ENCODE results near the gene ZNF32. TPM values are rescaled to one million over a fixed set of nuclear protein-coding genes. Genes with fewer than 3 reads are reported as not detected.

Gene ZNF32
- total and polyA plus RNA-seq, 2 donors (not counting 1 experiment from before 2014, with no cell fraction given): 29.0 to 29.6 TPM

GRCh38 chr10:43649185-43649523, 473 bp upstream of the ZNF32 start:
- H3K4me1 ChIP-seq (ENCODE audit: control insufficient read depth in 2 of 2, insufficient read depth in 2 of 2, low read length in 2 of 2): peaks cover 7 to 13% of the 10 kb centered on the region in 2 donors
- H3K4me3 ChIP-seq (ENCODE audit: control extremely low read depth in 1 of 5, extremely low read depth in 1 of 5, insufficient read depth in 1 of 5, low read depth in 2 of 5, low read length in 4 of 5): peak overlapping the region; percentile 22 to 82 (median 63)
- Mint-ChIP-seq H3K27ac (peak overlapping the region; percentile 88), H3K9me3 (ENCODE audit: insufficient read depth) (peaks cover 10% of the 10 kb centered on the region), H3K4me3 (peak overlapping the region; percentile 98), H3K27me3 (peaks cover 14% of the 10 kb centered on the region), H3K4me1 (peaks cover 16% of the 10 kb centered on the region)
- H3K27ac ChIP-seq (ENCODE audit: low read length in 2 of 2): peak overlapping the region in 1 of 2 donors; percentile 86
- DNase-seq: no peak
- TF ChIP-seq, protein P1, sequence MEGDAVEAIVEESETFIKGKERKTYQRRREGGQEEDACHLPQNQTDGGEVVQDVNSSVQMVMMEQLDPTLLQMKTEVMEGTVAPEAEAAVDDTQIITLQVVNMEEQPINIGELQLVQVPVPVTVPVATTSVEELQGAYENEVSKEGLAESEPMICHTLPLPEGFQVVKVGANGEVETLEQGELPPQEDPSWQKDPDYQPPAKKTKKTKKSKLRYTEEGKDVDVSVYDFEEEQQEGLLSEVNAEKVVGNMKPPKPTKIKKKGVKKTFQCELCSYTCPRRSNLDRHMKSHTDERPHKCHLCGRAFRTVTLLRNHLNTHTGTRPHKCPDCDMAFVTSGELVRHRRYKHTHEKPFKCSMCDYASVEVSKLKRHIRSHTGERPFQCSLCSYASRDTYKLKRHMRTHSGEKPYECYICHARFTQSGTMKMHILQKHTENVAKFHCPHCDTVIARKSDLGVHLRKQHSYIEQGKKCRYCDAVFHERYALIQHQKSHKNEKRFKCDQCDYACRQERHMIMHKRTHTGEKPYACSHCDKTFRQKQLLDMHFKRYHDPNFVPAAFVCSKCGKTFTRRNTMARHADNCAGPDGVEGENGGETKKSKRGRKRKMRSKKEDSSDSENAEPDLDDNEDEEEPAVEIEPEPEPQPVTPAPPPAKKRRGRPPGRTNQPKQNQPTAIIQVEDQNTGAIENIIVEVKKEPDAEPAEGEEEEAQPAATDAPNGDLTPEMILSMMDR (IDR thresholded peaks at IDR 0.05): no peak
- TF ChIP-seq EZH2 (IDR thresholded peaks at IDR 0.05; ENCODE audit: borderline replicate concordance, insufficient read depth, low read depth, low read length, poor library complexity, severe bottlenecking): no peak
- intact Hi-C loops (cut with micrococcal nuclease): loop anchor here (2.0 to 10.0 kb wide), 4 partner anchors 196 to 1356 kb away; partner anchors contain the start of genes BMS1, HNRNPF and ZNF22
- H3K79me2 ChIP-seq (ENCODE audit: control insufficient read depth, insufficient read depth, low read length): peaks cover 12% of the 10 kb centered on the region
- no peaks in the 10 kb centered on the region for H4K20me1 ChIP-seq (ENCODE audit: control insufficient read depth, insufficient read depth, low read length, poor library complexity, severe bottlenecking)
- peaks cover 0 to 6% (median 0%) of the 10 kb centered on the region in 4 experiments for H3K27me3 ChIP-seq (replicated peaks in 1 of 4; ENCODE audit: control extremely low read depth in 1 of 4, control insufficient read depth in 3 of 4, insufficient read depth in 4 of 4, low read length in 3 of 4)
- WGBS (ENCODE audit: insufficient coverage): 20% methylated on average over 11 of the region's 14 CpGs
- H3K4me2 ChIP-seq (replicated peaks; ENCODE audit: low read depth, low read length, poor library complexity, severe bottlenecking): peak overlapping the region; percentile 76
- ChIA-PET CTCF (no interaction called here), POLR2A (no interaction called here)
- H3K36me3 ChIP-seq (replicated peaks in 1 of 2; ENCODE audit: control extremely low read depth in 1 of 2, control insufficient read depth in 1 of 2, extremely low read depth in 1 of 2, insufficient read depth in 2 of 2, low read length in 1 of 2): peaks cover 6 to 20% of the 10 kb centered on the region in 2 experiments
- ATAC-seq (ENCODE audit: low read depth): no peak
- peaks cover 4 to 20% (median 7%) of the 10 kb centered on the region in 3 donors for H3K9me3 ChIP-seq (ENCODE audit: control extremely low read depth in 1 of 3, control insufficient read depth in 2 of 3, insufficient read depth in 1 of 3, low read length in 2 of 3)
- H3K9ac ChIP-seq (ENCODE audit: low read length): peak overlapping the region; percentile 90
- peak overlapping the region; percentile 91 for H2AFZ ChIP-seq (ENCODE audit: insufficient read depth, low read depth, low read length, poor library complexity, severe bottlenecking)

DNA sequence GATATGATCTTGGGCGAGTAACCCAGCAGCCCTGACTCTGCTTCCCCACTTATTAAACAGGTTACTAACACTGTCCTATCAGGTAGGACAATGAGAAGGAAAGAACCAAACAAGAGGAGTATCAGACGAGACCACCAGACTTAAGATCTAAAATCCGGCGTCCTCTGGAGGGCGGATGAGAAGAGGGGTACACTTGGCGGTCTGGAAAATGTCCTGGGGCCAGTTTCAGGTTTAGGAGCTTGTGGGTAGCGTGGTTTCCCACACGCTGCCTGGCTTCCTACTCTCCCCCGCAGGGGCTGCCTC, 635 bp downstream of the ZNF32 start:
- DNase-seq: no peak
- peak overlapping the region; percentile 76 for H3K4me2 ChIP-seq (replicated peaks; ENCODE audit: low read depth, low read length, poor library complexity, severe bottlenecking)
- H2AFZ ChIP-seq (ENCODE audit: insufficient read depth, low read depth, low read length, poor library complexity, severe bottlenecking): peak overlapping the region; percentile 91
- H3K9me3 Mint-ChIP-seq (ENCODE audit: insufficient read depth): peaks cover 13% of the 10 kb centered on the region
- peaks cover 7% of the 10 kb centered on the region for H3K27me3 Mint-ChIP-seq
- H3K79me2 ChIP-seq (ENCODE audit: control insufficient read depth, insufficient read depth, low read length): peaks cover 12% of the 10 kb centered on the region
- H3K27ac Mint-ChIP-seq: peak overlapping the region; percentile 89
- intact Hi-C loops (cut with micrococcal nuclease): loop anchor here (1.0 to 10.0 kb wide), 9 partner anchors 42 to 1357 kb away; partner anchors contain the start of genes BMS1, HNRNPF, ZNF22 and ZNF239
- peak overlapping the region; percentile 98 for H3K4me3 Mint-ChIP-seq
- no peak for ATAC-seq (ENCODE audit: low read depth)
- peaks cover 7 to 13% of the 10 kb centered on the region in 2 donors for H3K4me1 ChIP-seq (ENCODE audit: control insufficient read depth in 2 of 2, insufficient read depth in 2 of 2, low read length in 2 of 2)
- H3K4me3 ChIP-seq (ENCODE audit: control extremely low read depth in 1 of 5, extremely low read depth in 1 of 5, insufficient read depth in 1 of 5, low read depth in 2 of 5, low read length in 4 of 5): peak overlapping the region in 4 of 5 experiments; percentile 53 to 82 (median 72)
- peak overlapping the region in 1 of 2 donors; percentile 86 for H3K27ac ChIP-seq (ENCODE audit: low read length in 2 of 2)
- H3K27me3 ChIP-seq (replicated peaks in 1 of 4; ENCODE audit: control extremely low read depth in 1 of 4, control insufficient read depth in 3 of 4, insufficient read depth in 4 of 4, low read length in 3 of 4): peaks cover 0 to 6% (median 0%) of the 10 kb centered on the region in 4 experiments
- no peak for TF ChIP-seq EZH2 (IDR thresholded peaks at IDR 0.05; ENCODE audit: borderline replicate concordance, insufficient read depth, low read depth, low read length, poor library complexity, severe bottlenecking)
- TF ChIP-seq, protein P1 (IDR thresholded peaks at IDR 0.05): no peak
- WGBS (ENCODE audit: insufficient coverage): 20% methylated on average over 7 of the region's 9 CpGs
- CTCF ChIA-PET: no interaction called here
- peaks cover 4 to 31% (median 12%) of the 10 kb centered on the region in 3 donors for H3K9me3 ChIP-seq (ENCODE audit: control extremely low read depth in 1 of 3, control insufficient read depth in 2 of 3, insufficient read depth in 1 of 3, low read length in 2 of 3)
- POLR2A ChIA-PET: interaction anchor here (0.6 to 0.7 kb wide), 2 partner anchors 13 to 1017 kb away, joined by 3 read pairs; no protein-coding TSS in a partner anchor
- peak overlapping the region; percentile 90 for H3K9ac ChIP-seq (ENCODE audit: low read length)
- peaks cover 16% of the 10 kb centered on the region for H3K4me1 Mint-ChIP-seq
- H3K36me3 ChIP-seq (replicated peaks in 1 of 2; ENCODE audit: control extremely low read depth in 1 of 2, control insufficient read depth in 1 of 2, extremely low read depth in 1 of 2, insufficient read depth in 2 of 2, low read length in 1 of 2): peaks cover 10 to 25% of the 10 kb centered on the region in 2 experiments
- H4K20me1 ChIP-seq (ENCODE audit: control insufficient read depth, insufficient read depth, low read length, poor library complexity, severe bottlenecking): no peaks in the 10 kb centered on the region

All from B cell (primary cell).